Measurements from ENCODE around the gene SNRNP70. TPM values are rescaled to one million over a fixed set of nuclear protein-coding genes. Genes with fewer than 3 reads are reported as not detected.
"Not testable (repeated sequence)": the region's sequence is repeated elsewhere in the genome, so short reads cannot be mapped to it uniquely, and the experiment has no call there.

The SNRNP70 gene
- 100 to 1,000 TPM; 177 to 193 TPM for total RNA-seq

- POLR2A ChIA-PET, result interaction anchor here (1.2 kb wide), 1 partner anchor 10 kb away, joined by 4 read pairs; no protein-coding TSS in a partner anchor
- Mint-ChIP-seq H3K4me3 (peak within 1 kb of the TSS; percentile 98), H3K36me3 (ENCODE audit: low read depth) (peaks cover 32% of the 10 kb centered on the region), H3K9me3 (ENCODE audit: insufficient read depth) (no peaks in the 10 kb centered on the region), H3K27me3 (ENCODE audit: low read depth) (no peaks in the 10 kb centered on the region), H3K27ac (peak within 1 kb of the TSS; percentile 93), H3K4me1 (ENCODE audit: low read depth) (peaks cover 26% of the 10 kb centered on the region)
- CTCF ChIA-PET, result interaction anchor here (4.0 kb wide), 1 partner anchor 13 kb away, joined by 23 read pairs; no protein-coding TSS in a partner anchor
- ATAC-seq (peak; percentile 94), DNase-seq (peak; percentile 99)
These were observed at the start of gene SNRNP70 for GRCh38 chr19:49085020-49085867. Gene SNRNP70, plus strand, starts transcription at chr19:49085451. Its CDS starts 964 bp downstream, at chr19:49086415.

DNA sequence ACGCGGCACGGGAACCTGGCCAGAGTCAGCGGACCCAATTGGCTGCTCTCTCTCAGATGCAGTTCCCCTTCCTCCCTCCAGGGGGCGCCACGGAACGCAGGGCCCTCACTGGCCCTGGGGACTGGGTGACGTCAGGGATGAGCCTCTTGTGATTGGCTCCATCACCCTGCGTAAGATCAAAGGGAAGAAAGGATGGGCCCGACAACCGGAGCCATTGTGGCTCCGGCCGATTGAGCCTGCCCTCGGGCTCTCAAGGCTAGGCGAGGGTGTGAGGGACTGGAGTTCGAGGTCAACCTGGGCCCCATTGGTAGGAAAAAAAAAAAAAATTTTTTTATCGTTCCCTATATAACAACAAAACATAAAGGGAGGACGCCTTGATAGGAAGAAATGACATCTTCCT is 48.4 kb upstream of the SNRNP70 start, which contains the start of gene CGB1:
Gene CGB1, minus strand, starts transcription at position 81 of the 400 bp plus-strand sequence. CDS start 184 bp downstream, outside the sequence.
- H3K4me3 Mint-ChIP-seq; H3K27me3 Mint-ChIP-seq (ENCODE audit: low read depth); H3K9me3 Mint-ChIP-seq (ENCODE audit: insufficient read depth); H3K27ac Mint-ChIP-seq; H3K4me1 Mint-ChIP-seq (ENCODE audit: low read depth); POLR2A ChIA-PET; H3K36me3 Mint-ChIP-seq (ENCODE audit: low read depth); CTCF ChIA-PET: not testable (repeated sequence)
- ATAC-seq (peak; percentile 64), DNase-seq (peak; percentile 62)

DNA sequence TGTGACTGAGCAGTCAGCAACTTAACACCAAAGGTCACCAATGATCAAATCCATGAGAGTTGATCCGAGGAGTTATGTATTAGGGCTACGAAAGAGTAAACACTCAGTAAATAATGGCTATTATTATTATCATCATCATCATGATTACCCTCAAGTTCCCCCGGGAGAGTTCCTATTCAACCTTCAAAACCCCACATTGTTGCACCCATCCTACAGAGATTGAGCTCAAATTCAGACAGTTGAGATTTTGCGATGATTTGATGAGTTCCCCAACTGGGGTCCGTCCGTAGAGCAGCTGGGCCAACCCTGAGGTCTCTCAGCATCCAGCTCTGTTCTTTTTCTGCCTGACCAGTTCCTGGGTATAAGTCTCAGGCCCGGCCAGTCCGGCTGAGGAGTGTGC is 47.1 kb upstream of the SNRNP70 start:
- CTCF ChIA-PET; DNase-seq; H3K4me1 Mint-ChIP-seq (ENCODE audit: low read depth); POLR2A ChIA-PET; ATAC-seq; H3K4me3 Mint-ChIP-seq; H3K9me3 Mint-ChIP-seq (ENCODE audit: insufficient read depth); H3K36me3 Mint-ChIP-seq (ENCODE audit: low read depth); H3K27ac Mint-ChIP-seq; H3K27me3 Mint-ChIP-seq (ENCODE audit: low read depth): not testable (repeated sequence)

DNA sequence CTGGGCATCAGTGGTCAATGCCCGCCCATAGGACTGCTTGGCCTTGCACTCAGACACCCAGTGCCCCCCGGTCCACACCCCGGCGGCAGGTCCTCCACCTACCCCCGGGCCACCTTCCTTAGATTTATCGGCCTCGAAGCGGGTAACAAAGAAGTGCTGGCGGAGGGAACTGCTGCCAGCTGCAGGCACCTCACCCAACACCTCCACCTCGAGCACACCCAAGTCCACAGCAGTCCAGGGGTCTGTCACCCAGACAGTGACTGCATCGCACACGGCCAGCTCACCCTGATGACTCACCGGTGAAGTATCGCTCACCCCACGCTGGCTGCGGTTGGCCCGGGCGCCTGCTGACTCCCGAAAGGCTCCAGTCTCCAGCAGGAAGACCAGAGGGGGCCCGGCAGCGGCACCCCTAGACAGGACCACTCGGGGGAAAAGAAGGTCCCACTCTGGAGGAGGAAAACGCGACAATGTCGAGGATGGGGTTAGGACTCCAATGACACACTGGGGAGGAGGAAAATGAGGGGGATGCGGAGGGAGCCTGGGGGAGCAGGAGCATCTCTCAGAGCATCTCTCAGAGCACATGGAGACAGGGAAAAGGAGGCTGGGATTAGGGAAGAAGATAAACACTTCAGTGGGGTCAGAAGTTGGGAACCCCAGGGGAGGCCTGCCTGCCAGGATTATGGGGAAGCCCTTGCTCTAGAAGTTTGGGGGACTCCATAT is 46.5 kb upstream of the SNRNP70 start:
- H3K27ac Mint-ChIP-seq; H3K4me3 Mint-ChIP-seq; POLR2A ChIA-PET; DNase-seq; H3K36me3 Mint-ChIP-seq (ENCODE audit: low read depth); ATAC-seq; H3K9me3 Mint-ChIP-seq (ENCODE audit: insufficient read depth); H3K4me1 Mint-ChIP-seq (ENCODE audit: low read depth); CTCF ChIA-PET; H3K27me3 Mint-ChIP-seq (ENCODE audit: low read depth): not testable (repeated sequence)

DNA sequence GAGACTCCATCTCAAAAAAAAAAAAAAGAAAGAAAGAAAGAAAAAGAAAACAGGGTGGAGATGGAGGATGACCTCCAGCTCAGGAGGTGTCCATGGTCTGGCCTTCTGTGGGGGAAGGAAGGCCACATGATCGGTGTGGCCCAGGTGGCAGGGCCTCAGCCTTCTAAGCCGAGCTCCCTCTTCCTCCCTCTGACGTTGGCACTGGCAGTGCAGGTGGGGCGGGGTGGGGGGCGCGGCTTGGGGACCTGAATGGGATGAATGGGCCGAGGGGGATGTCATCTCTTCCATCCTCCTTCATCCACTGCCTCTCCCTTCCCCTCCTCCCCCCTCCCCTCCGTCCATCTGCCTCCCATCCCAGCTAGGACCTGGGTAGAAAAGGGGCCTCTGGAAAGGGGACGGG is 45.5 kb upstream of the SNRNP70 start:
- H3K27ac Mint-ChIP-seq; H3K4me3 Mint-ChIP-seq; H3K9me3 Mint-ChIP-seq (ENCODE audit: insufficient read depth); DNase-seq; ATAC-seq; H3K36me3 Mint-ChIP-seq (ENCODE audit: low read depth); POLR2A ChIA-PET; H3K4me1 Mint-ChIP-seq (ENCODE audit: low read depth); H3K27me3 Mint-ChIP-seq (ENCODE audit: low read depth); CTCF ChIA-PET: not testable (repeated sequence)

DNA sequence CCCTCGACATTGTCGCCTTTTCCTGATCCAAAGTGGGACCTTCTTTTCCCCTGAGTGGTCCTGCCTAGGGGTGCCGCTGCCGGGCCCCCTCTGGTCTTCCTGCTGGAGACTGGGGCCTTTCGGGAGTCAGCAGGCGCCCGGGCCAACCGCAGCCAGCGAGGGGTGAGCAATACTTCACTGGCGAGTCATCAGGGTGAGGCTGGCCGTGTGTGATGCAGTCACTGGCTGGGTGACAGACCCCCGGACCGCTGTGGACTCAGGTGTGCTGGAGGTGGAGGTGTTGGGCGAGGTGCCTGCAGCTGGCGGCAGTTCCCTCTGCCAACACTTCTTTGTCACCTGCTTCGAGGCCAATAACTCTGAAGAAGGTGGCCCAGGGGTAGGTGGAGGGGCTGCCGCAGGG is 43.1 kb upstream of the SNRNP70 start:
- Mint-ChIP-seq H3K4me1 (ENCODE audit: low read depth) (no peaks in the 10 kb centered on the region), H3K9me3 (ENCODE audit: insufficient read depth) (no peaks in the 10 kb centered on the region), H3K27me3 (ENCODE audit: low read depth) (no peaks in the 10 kb centered on the region), H3K27ac (no peak overlapping the region), H3K36me3 (ENCODE audit: low read depth) (no peaks in the 10 kb centered on the region), H3K4me3 (no peak overlapping the region)
- POLR2A ChIA-PET, result no interaction called here
- CTCF ChIA-PET, result no interaction called here
- no peak for ATAC-seq
- DNase-seq, result no peak

- H3K36me3 Mint-ChIP-seq (ENCODE audit: low read depth); H3K9me3 Mint-ChIP-seq (ENCODE audit: insufficient read depth); H3K27ac Mint-ChIP-seq; H3K4me3 Mint-ChIP-seq; POLR2A ChIA-PET; DNase-seq; CTCF ChIA-PET; ATAC-seq; H3K4me1 Mint-ChIP-seq (ENCODE audit: low read depth); H3K27me3 Mint-ChIP-seq (ENCODE audit: low read depth): not testable (repeated sequence)
These were observed 42.6 kb upstream of the SNRNP70 start for GRCh38 chr19:49042666-49043065.

- DNase-seq; H3K4me3 Mint-ChIP-seq; H3K27ac Mint-ChIP-seq; H3K4me1 Mint-ChIP-seq (ENCODE audit: low read depth); H3K27me3 Mint-ChIP-seq (ENCODE audit: low read depth); ATAC-seq; H3K9me3 Mint-ChIP-seq (ENCODE audit: insufficient read depth); H3K36me3 Mint-ChIP-seq (ENCODE audit: low read depth); POLR2A ChIA-PET; CTCF ChIA-PET: not testable (repeated sequence)
These were observed 41.7 kb upstream of the SNRNP70 start, which contains the start of gene CGB5 for GRCh38 chr19:49043548-49043947. Gene CGB5, plus strand, starts transcription at chr19:49043848. Its CDS starts 362 bp downstream, at chr19:49044210.

DNA sequence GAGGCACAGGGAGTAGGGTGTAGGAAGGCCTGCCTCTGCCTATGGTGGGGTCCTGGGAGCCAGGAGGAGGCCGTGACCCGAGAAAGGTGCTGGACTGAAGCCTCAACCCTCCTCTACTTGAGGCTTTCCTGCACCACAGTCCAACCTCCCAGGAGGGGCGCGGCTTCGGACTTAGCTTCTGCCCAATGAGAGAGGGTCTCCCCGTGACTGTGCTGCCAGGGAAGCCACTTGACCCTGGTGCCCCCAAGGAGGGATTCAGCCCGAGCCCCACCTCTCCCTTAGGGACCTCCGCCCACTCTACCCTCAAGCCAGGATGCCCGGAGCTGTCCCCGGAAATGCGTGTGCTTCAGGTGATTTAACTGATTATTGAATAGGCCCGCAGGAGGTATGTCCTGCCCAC is 36.2 kb upstream of the SNRNP70 start, which contains the start of gene CGB8:
Gene CGB8, minus strand, starts transcription at position 101 of the 400 bp plus-strand sequence. CDS start 372 bp downstream, outside the sequence.
- H3K4me3 Mint-ChIP-seq; POLR2A ChIA-PET; H3K36me3 Mint-ChIP-seq (ENCODE audit: low read depth); H3K27ac Mint-ChIP-seq; H3K9me3 Mint-ChIP-seq (ENCODE audit: insufficient read depth); H3K4me1 Mint-ChIP-seq (ENCODE audit: low read depth); H3K27me3 Mint-ChIP-seq (ENCODE audit: low read depth); CTCF ChIA-PET; DNase-seq; ATAC-seq: not testable (repeated sequence)

GRCh38 chr19:49049834-49050233 is 35.4 kb upstream of the SNRNP70 start:
- ATAC-seq; CTCF ChIA-PET; DNase-seq; H3K27ac Mint-ChIP-seq; H3K9me3 Mint-ChIP-seq (ENCODE audit: insufficient read depth); POLR2A ChIA-PET; H3K4me1 Mint-ChIP-seq (ENCODE audit: low read depth); H3K27me3 Mint-ChIP-seq (ENCODE audit: low read depth); H3K36me3 Mint-ChIP-seq (ENCODE audit: low read depth); H3K4me3 Mint-ChIP-seq: not testable (repeated sequence)

- POLR2A ChIA-PET; H3K27ac Mint-ChIP-seq; H3K4me3 Mint-ChIP-seq; CTCF ChIA-PET; DNase-seq; H3K4me1 Mint-ChIP-seq (ENCODE audit: low read depth); H3K9me3 Mint-ChIP-seq (ENCODE audit: insufficient read depth); ATAC-seq; H3K36me3 Mint-ChIP-seq (ENCODE audit: low read depth); H3K27me3 Mint-ChIP-seq (ENCODE audit: low read depth): not testable (repeated sequence)
These were observed 34.7 kb upstream of the SNRNP70 start for GRCh38 chr19:49050376-49051033.
